ENCODE data around the gene ROR2. TPM values are rescaled to one million over a fixed set of nuclear protein-coding genes. Genes with fewer than 3 reads are reported as not detected.

ROR2 gene
- total and polyA plus RNA-seq, 2 experiments from 2014 or later, result 8.1 to 18.8 TPM

GRCh38 chr9:91555132-91555531, 394.9 kb downstream of the ROR2 start (continued):
- TF ChIP-seq CTCF (conservative IDR thresholded peaks at IDR 0.05; ENCODE audit: low read depth in 2 of 2), result no peak
- no peak for TF ChIP-seq CREB1 (CRISPR knock-in tag; IDR thresholded peaks at IDR 0.05; ENCODE audit: low read depth)
- TF ChIP-seq POLR2AphosphoS5 (IDR thresholded peaks at IDR 0.05; ENCODE audit: low read depth), result no peak
- TF ChIP-seq EZH2 (IDR thresholded peaks at IDR 0.05; ENCODE audit: low read depth, unreplicated experiment), result no peak

- H3K4me3 ChIP-seq, result no peak overlapping the region
- H3K9me2 ChIP-seq (ENCODE audit: insufficient read depth), result peaks cover 5% of the 10 kb centered on the region; the same call in 1 of the 2 replicates
- H3K36me3 ChIP-seq (ENCODE audit: insufficient read depth), result no peaks in the 10 kb centered on the region
- Mint-ChIP-seq H3K27me3 (ENCODE audit: insufficient read depth, low read depth, poor library complexity) (no peaks in the 10 kb centered on the region), H3K27ac (no peak overlapping the region), H3K4me1 (no peaks in the 10 kb centered on the region), H3K9me3 (peaks cover 6% of the 10 kb centered on the region; the same call in 1 of the 3 replicates), H3K36me3 (ENCODE audit: low read depth) (no peaks in the 10 kb centered on the region; the same call in 2 of the 3 replicates), H3K4me3 (no peak overlapping the region)
- H3K4me1 ChIP-seq (ENCODE audit: insufficient read depth), result no peaks in the 10 kb centered on the region
- H3K27me3 ChIP-seq (ENCODE audit: insufficient read depth), result no peaks in the 10 kb centered on the region
- TF ChIP-seq ETS1 (IDR thresholded peaks at IDR 0.05), result no peak
- TF ChIP-seq CREB1 (CRISPR knock-in tag; IDR thresholded peaks at IDR 0.05; ENCODE audit: low read depth), result no peak
- H3F3A ChIP-seq (replicated peaks; ENCODE audit: low read depth), result no peaks in the 10 kb centered on the region
- no peaks in the 10 kb centered on the region for H4K20me1 ChIP-seq (replicated peaks; ENCODE audit: insufficient read depth)
- DNase-seq (ENCODE audit: low spot score) (no peak), ATAC-seq (no peak)
- H3K27ac ChIP-seq (ENCODE audit: low read depth), result no peak overlapping the region
- H3K79me2 ChIP-seq (replicated peaks; ENCODE audit: insufficient read depth), result no peaks in the 10 kb centered on the region
- no peak overlapping the region for H3K4me2 ChIP-seq
- H2AFZ ChIP-seq, result no peak overlapping the region
Measured at GRCh38 chr9:91549177-91549576, 400.9 kb downstream of the ROR2 start.

GRCh38 chr9:91547081-91547480, 402.9 kb downstream of the ROR2 start:
- no peak overlapping the region for H3K27ac Mint-ChIP-seq
- no peaks in the 10 kb centered on the region for H3K79me2 ChIP-seq (replicated peaks; ENCODE audit: insufficient read depth)
- no peaks in the 10 kb centered on the region for H3K4me1 Mint-ChIP-seq
- H3K27me3 ChIP-seq (ENCODE audit: insufficient read depth), result no peaks in the 10 kb centered on the region
- H3K27me3 Mint-ChIP-seq (ENCODE audit: insufficient read depth, low read depth, poor library complexity), result no peaks in the 10 kb centered on the region
- no peaks in the 10 kb centered on the region for H4K20me1 ChIP-seq (replicated peaks; ENCODE audit: insufficient read depth)
- no peak overlapping the region for H3K27ac ChIP-seq (ENCODE audit: low read depth)
- DNase-seq (ENCODE audit: low spot score), result no peak
- H3K4me3 ChIP-seq, result no peak overlapping the region
- peaks cover 6% of the 10 kb centered on the region; the same call in 1 of the 3 replicates for H3K9me3 Mint-ChIP-seq
- H3K36me3 ChIP-seq (ENCODE audit: insufficient read depth), result no peaks in the 10 kb centered on the region
- peaks cover 5% of the 10 kb centered on the region; the same call in 1 of the 2 replicates for H3K9me2 ChIP-seq (ENCODE audit: insufficient read depth)
- no peaks in the 10 kb centered on the region for H3K36me3 Mint-ChIP-seq (ENCODE audit: low read depth)
- no peaks in the 10 kb centered on the region for H3K4me1 ChIP-seq (ENCODE audit: insufficient read depth)
- TF ChIP-seq POLR2AphosphoS5 (IDR thresholded peaks at IDR 0.05; ENCODE audit: low read depth) (no peak), CTCF (conservative IDR thresholded peaks at IDR 0.05; ENCODE audit: low read depth in 2 of 2) (no peak), EZH2 (IDR thresholded peaks at IDR 0.05; ENCODE audit: low read depth, unreplicated experiment) (no peak)
- H3F3A ChIP-seq (replicated peaks; ENCODE audit: low read depth), result no peaks in the 10 kb centered on the region
- no peak for ATAC-seq
- no peak overlapping the region for H3K4me3 Mint-ChIP-seq
- H3K4me2 ChIP-seq, result no peak overlapping the region
- H2AFZ ChIP-seq, result no peak overlapping the region

All from GM23338 (cell line).